GM12892 (cell line): ENCODE data around the gene RBM12.

Source experiments
- POLR2A ChIP-seq: IDR thresholded peaks from 2 replicates; pipeline ENCODE4 v1.6.1; 2011; ENCODE audit warnings: low read depth, low read length, control low read depth
- POLR2AphosphoS5 ChIP-seq: IDR thresholded peaks from 2 replicates; pipeline ENCODE4 v1.6.1; 2011; ENCODE audit warnings: low read depth, low read length, control low read depth
- TAF1 ChIP-seq: IDR thresholded peaks from 2 replicates; pipeline ENCODE4 v1.6.1; 2011; ENCODE audit warnings: low read depth, mild to moderate bottlenecking, control low read depth, low read length, borderline replicate concordance

- TF ChIP-seq POLR2A (no peak), POLR2AphosphoS5 (no peak), TAF1 (no peak)
Observed at GRCh38 chr20:35630636-35631035, 34.1 kb downstream of the RBM12 start.
